HCT116 (cell line): ENCODE measurements around the gene PRKCA. TPM values are rescaled to one million over a fixed set of nuclear protein-coding genes. Genes with fewer than 3 reads are reported as not detected.

Source experiments
- ATAC-seq: fragments of 200-7000 bp; cut with Tn5 transposase; 2 replicates; pipeline ENCODE4 v1.9.1; 2020; ENCODE audit warnings: mild to moderate bottlenecking, moderate library complexity
- BruUV-seq: library from RNA; stranded (reverse); fragments of 400-500 nt; replicated peaks from 2 replicates; lab custom pipeline; 2021; lab: Mats Ljungman, UMichigan
- CTCF ChIA-PET: fragments of 300-600 bp; sonication (Branson Sonifier 250); formaldehyde crosslinking; loops from one replicate; lab custom pipeline; 2021; ENCODE audit warnings: antibody characterized with exemption; lab: Charles Lee
- POLR2A ChIA-PET: fragments of 300-600, 350-600 bp; sonication (Branson Sonifier 250); formaldehyde crosslinking; loops from one replicate; lab custom pipeline; 2021; ENCODE audit warnings: antibody characterized with exemption; lab: Charles Lee
- RAD21 ChIA-PET, 2 experiments: fragments of 300-600 bp; sonication (Branson Sonifier 250); formaldehyde crosslinking; loops; one replicate each; lab custom pipeline; 2023; ENCODE audit warnings: low total read pairs in 2 of 2; ENCODE audit not compliant: uncharacterized antibody in 2 of 2, unreplicated experiment in 2 of 2, low non-redundant PET in 1 of 2; lab: Charles Lee
- DNase-seq: peaks from one replicate; pipeline ENCODE4 v3.0.0-alpha.2; 2010; ENCODE audit warnings: low read depth, low spot score
- H2AFZ ChIP-seq: fragments of 200-600 bp; shearing (Covaris generic), sonication (generic); 2 replicates; pipeline ENCODE4 v1.6.1; 2017; ENCODE audit warnings: low read depth, mixed run types, mixed read lengths, antibody characterized with exemption, low read length; ENCODE audit not compliant: poor library complexity, severe bottlenecking
- H3K27ac ChIP-seq: 2 replicates; pipeline ENCODE4 v1.5.1; 2012; ENCODE audit warnings: low read depth, low read length
- H3K27me3 ChIP-seq: fragments of 200-600 bp; sonication (generic); 2 replicates; pipeline ENCODE4 v1.6.1; 2016; ENCODE audit warnings: mixed run types, low read length, mixed read lengths; ENCODE audit not compliant: insufficient read depth
- H3K36me3 ChIP-seq, 2 experiments: fragments of 200-500 bp in 1 of 2; fragments of 200-600 bp in 1 of 2; sonication (Bioruptor generic) in 1 of 2; sonication (generic) in 1 of 2; 2 replicates each; pipeline versions ENCODE4 v1.5.1 to v1.6.1; 2014 to 2016; ENCODE audit warnings: low read length in 2 of 2, inconsistent platforms in 1 of 2, mixed read lengths in 1 of 2, mixed run types in 1 of 2; ENCODE audit not compliant: insufficient read depth in 2 of 2, control insufficient read depth in 1 of 2
- H3K4me1 ChIP-seq, 2 experiments: fragments of 200-600 bp in 1 of 2; sonication (generic) in 1 of 2; 2 replicates each; pipeline versions ENCODE4 v1.5.1 to v1.6.1; 2012 to 2017; ENCODE audit warnings: low read length in 2 of 2, inconsistent platforms in 1 of 2, mild to moderate bottlenecking in 1 of 2, mixed read lengths in 1 of 2, mixed run types in 1 of 2, moderate library complexity in 1 of 2; ENCODE audit not compliant: insufficient read depth in 2 of 2, control insufficient read depth in 1 of 2
- H3K4me2 ChIP-seq: fragments of 200-600 bp; sonication (generic); 2 replicates; pipeline ENCODE4 v1.6.1; 2017; ENCODE audit warnings: mixed run types, low read length, mixed read lengths
- H3K4me3 ChIP-seq, 2 experiments: fragments of 200-600 bp in 1 of 2; sonication (generic) in 1 of 2; replicated peaks in 1 of 2; 2 replicates each; pipeline ENCODE4 v1.5.1; 2011 to 2016; ENCODE audit warnings: low read length in 2 of 2, control low read depth in 1 of 2, low read depth in 1 of 2, mild to moderate bottlenecking in 1 of 2, mixed read lengths in 1 of 2, mixed run types in 1 of 2
- H3K79me2 ChIP-seq: fragments of 200-600 bp; sonication (generic); 2 replicates; pipeline ENCODE4 v1.6.1; 2017; ENCODE audit warnings: mild to moderate bottlenecking, mixed run types, low read length, moderate library complexity, mixed read lengths; ENCODE audit not compliant: insufficient read depth
- H3K9ac ChIP-seq: fragments of 200-600 bp; sonication (generic); 2 replicates; pipeline ENCODE4 v1.6.1; 2016; ENCODE audit warnings: low read length, mixed read lengths
- H3K9me2 ChIP-seq: fragments of 200-600 bp; sonication (generic), shearing (Covaris generic); 2 replicates; pipeline ENCODE4 v1.6.1; 2017; ENCODE audit warnings: mixed run types, mild to moderate bottlenecking, moderate library complexity; ENCODE audit not compliant: insufficient read depth
- H3K9me3 ChIP-seq, 2 experiments: fragments of 200-500 bp in 1 of 2; fragments of 200-600 bp in 1 of 2; sonication (Bioruptor generic) in 1 of 2; sonication (generic) in 1 of 2; 2 replicates each; pipeline ENCODE4 v1.6.1; 2014 to 2017; ENCODE audit warnings: low read length in 2 of 2, mixed read lengths in 2 of 2, inconsistent platforms in 1 of 2, low read depth in 1 of 2, mild to moderate bottlenecking in 1 of 2, mixed run types in 1 of 2, moderate library complexity in 1 of 2; ENCODE audit not compliant: control insufficient read depth in 1 of 2, insufficient read depth in 1 of 2
- H4K20me1 ChIP-seq: fragments of 200-600 bp; sonication (generic), shearing (Covaris generic); 2 replicates; pipeline ENCODE4 v1.6.1; 2017; ENCODE audit warnings: mixed run types, mild to moderate bottlenecking, moderate library complexity; ENCODE audit not compliant: insufficient read depth
- CBX3 ChIP-seq: IDR thresholded peaks from 2 replicates; pipeline ENCODE4 v1.6.1; 2012; ENCODE audit warnings: low read depth
- CEBPB ChIP-seq: IDR thresholded peaks from 2 replicates; pipeline ENCODE4 v1.6.1; 2012; ENCODE audit warnings: low read depth
- EGR1 ChIP-seq: IDR thresholded peaks from 2 replicates; pipeline ENCODE4 v1.6.1; 2012; ENCODE audit warnings: low read depth
- ELF1 ChIP-seq: IDR thresholded peaks from 2 replicates; pipeline ENCODE4 v1.6.1; 2012; ENCODE audit warnings: low read depth, borderline replicate concordance
- EZH2 ChIP-seq: fragments of 200-600 bp; sonication (generic); IDR thresholded peaks from 2 replicates; pipeline ENCODE4 v1.6.1; 2017; ENCODE audit warnings: antibody characterized with exemption, mixed run types
- EZH2phosphoT487 ChIP-seq: fragments of 200-600 bp; IDR thresholded peaks from 2 replicates; pipeline ENCODE4 v1.6.1; 2018; ENCODE audit warnings: antibody characterized with exemption, borderline replicate concordance
- FOSL1 ChIP-seq: IDR thresholded peaks from 2 replicates; pipeline ENCODE4 v1.6.1; 2012; ENCODE audit warnings: low read depth
- MAX ChIP-seq: IDR thresholded peaks from 2 replicates; pipeline ENCODE4 v1.6.1; 2012
- POLR2AphosphoS5 ChIP-seq: IDR thresholded peaks from 2 replicates; pipeline ENCODE4 v1.6.1; 2011; ENCODE audit warnings: mild to moderate bottlenecking, low read depth, low read length, moderate library complexity
- REST ChIP-seq: IDR thresholded peaks from 2 replicates; pipeline ENCODE4 v1.6.1; 2012; ENCODE audit warnings: low read depth
- SIN3A ChIP-seq: IDR thresholded peaks from 2 replicates; pipeline ENCODE4 v1.6.1; 2012; ENCODE audit warnings: low read depth
- SP1 ChIP-seq: IDR thresholded peaks from 2 replicates; pipeline ENCODE4 v1.6.1; 2012; ENCODE audit warnings: low read depth
- TCF7L2 ChIP-seq: IDR thresholded peaks from 2 replicates; pipeline ENCODE4 v1.7.0; 2011; ENCODE audit warnings: borderline replicate concordance, inconsistent platforms; ENCODE audit not compliant: insufficient read depth, insufficient read length; ENCODE audit errors: extremely low read depth
- YY1 ChIP-seq: IDR thresholded peaks from 2 replicates; pipeline ENCODE4 v1.6.1; 2011; ENCODE audit warnings: low read length, low read depth, moderate library complexity, mild to moderate bottlenecking; ENCODE audit not compliant: insufficient replicate concordance; ENCODE audit errors: extremely low read depth
- ZBTB33 ChIP-seq: IDR thresholded peaks from 2 replicates; pipeline ENCODE4 v1.6.1; 2011; ENCODE audit warnings: mild to moderate bottlenecking, low read length, moderate library complexity; ENCODE audit not compliant: insufficient replicate concordance; ENCODE audit errors: extremely low read depth
- ZFX ChIP-seq: fragments of 450-650 bp; IDR thresholded peaks from 2 replicates; pipeline ENCODE4 v1.6.1; 2017
- ZNF274 ChIP-seq: fragments of 200-500 bp; sonication (Bioruptor generic); IDR thresholded peaks from 2 replicates; pipeline ENCODE4 v1.6.1; 2014; ENCODE audit warnings: mild to moderate bottlenecking, low read depth, low read length, inconsistent platforms
- intact Hi-C: fragments of 100-400 bp; cut with micrococcal nuclease; formaldehyde crosslinking; loops from 2 replicates; pipeline ENCODE4 v1.10.0; 2022
- total RNA-seq: library from RNA; stranded (reverse); gene quantifications from one replicate; pipeline ENCODE4 v1.2.1, GENCODE V29; 2021; ENCODE audit not compliant: unreplicated experiment

PRKCA gene
- total RNA-seq, 1 experiment from 2014 or later: 18.8 TPM

GRCh38 chr17:66387392-66387981, 85.1 kb downstream of the PRKCA start (continued):
- no peak for TF ChIP-seq CEBPB
- TF ChIP-seq YY1: no peak
- no peak for TF ChIP-seq SP1
- TF ChIP-seq FOSL1: no peak
- TF ChIP-seq TCF7L2: no peak
- no peak for TF ChIP-seq ZBTB33
- TF ChIP-seq ZNF274: no peak
- TF ChIP-seq, all 23 proteins: peak for 0

GRCh38 chr17:66392783-66393437, 90.5 kb downstream of the PRKCA start:
- RAD21 ChIA-PET: no interaction called here
- H3K4me2 ChIP-seq: no peak overlapping the region
- H3K79me2 ChIP-seq: no peaks in the 10 kb centered on the region
- H3K9me2 ChIP-seq: no peaks in the 10 kb centered on the region
- no peaks in the 10 kb centered on the region for H3K4me1 ChIP-seq
- POLR2A ChIA-PET: no interaction called here
- TF ChIP-seq POLR2AphosphoS5 (no peak), YY1 (no peak), EZH2 (no peak), EGR1 (no peak), ZFX (no peak), MAX (no peak), ELF1 (no peak), REST (no peak), FOSL1 (no peak), CBX3 (no peak), EZH2phosphoT487 (no peak), SIN3A (no peak)
- H3K27me3 ChIP-seq: no peaks in the 10 kb centered on the region
- H3K36me3 ChIP-seq: no peaks in the 10 kb centered on the region
- no peak for DNase-seq
- no peak overlapping the region for H3K4me3 ChIP-seq
- CTCF ChIA-PET: interaction anchor here (0.7 kb wide), 1 partner anchor 28 kb away, joined by 3 read pairs; no protein-coding TSS in a partner anchor
- BruUV-seq: no TSS peak
- no peak overlapping the region for H3K27ac ChIP-seq
- intact Hi-C loops: no loop called here
- no peak for ATAC-seq
- no peaks in the 10 kb centered on the region for H3K9me3 ChIP-seq
- H3K9ac ChIP-seq: no peak overlapping the region
- H2AFZ ChIP-seq: no peak overlapping the region
- H4K20me1 ChIP-seq: no peaks in the 10 kb centered on the region
